Natural killer cell (primary cell): ENCODE results near the gene VWA8. TPM values are rescaled to one million over a fixed set of nuclear protein-coding genes. Genes with fewer than 3 reads are reported as not detected.

Experiments used
- ATAC-seq, 3 donors: fragments of 150-1000 bp in 2 of 3; fragments of 200-7000 bp in 1 of 3; cut with Tn5 transposase; 1 replicate in 1 of 3; 2 replicates in 2 of 3; pipeline ENCODE4 v1.10.0; 2021; ENCODE audit warnings: mild to moderate bottlenecking in 2 of 3, moderate library complexity in 2 of 3
- DNase-seq, 2 donors: peaks; one replicate each; pipeline versions ENCODE4 v3.0.0 to v3.0.0-alpha.2; 2013 to 2021; ENCODE audit warnings: mixed read lengths in 1 of 2
- H3K27ac ChIP-seq: one replicate; pipeline ENCODE4 v1.5.1; 2013; ENCODE audit warnings: mild to moderate bottlenecking, low read length
- H3K27me3 ChIP-seq: one replicate; pipeline ENCODE4 v1.6.1; 2013; ENCODE audit warnings: low read length; ENCODE audit not compliant: control insufficient read depth, insufficient read depth
- H3K36me3 ChIP-seq: one replicate; pipeline ENCODE4 v1.6.1; 2013; ENCODE audit warnings: low read length; ENCODE audit not compliant: control insufficient read depth, insufficient read depth
- H3K4me1 ChIP-seq: one replicate; pipeline ENCODE4 v1.6.1; 2013; ENCODE audit warnings: low read length; ENCODE audit not compliant: control insufficient read depth, insufficient read depth
- H3K4me3 ChIP-seq: one replicate; pipeline ENCODE4 v1.5.1; 2013; ENCODE audit warnings: low read length
- H3K9me3 ChIP-seq: one replicate; pipeline ENCODE4 v1.6.1; 2013; ENCODE audit warnings: low read length; ENCODE audit not compliant: control insufficient read depth, insufficient read depth
- H3K27ac Mint-ChIP-seq, 2 donors: one replicate each; pipeline ENCODE4 v1.8.0; 2022; ENCODE audit warnings: mild to moderate bottlenecking in 2 of 2, mixed read lengths in 2 of 2, moderate library complexity in 1 of 2
- H3K27me3 Mint-ChIP-seq, 2 donors: one replicate each; pipeline ENCODE4 v1.8.0; 2022; ENCODE audit warnings: low read depth in 2 of 2, mixed read lengths in 2 of 2
- H3K36me3 Mint-ChIP-seq: one replicate; pipeline ENCODE4 v1.8.0; 2022; ENCODE audit warnings: mixed read lengths
- H3K4me1 Mint-ChIP-seq, 2 donors: one replicate each; pipeline ENCODE4 v1.8.0; 2022; ENCODE audit warnings: mixed read lengths in 2 of 2
- H3K4me3 Mint-ChIP-seq: one replicate; pipeline ENCODE4 v1.8.0; 2022; ENCODE audit warnings: mild to moderate bottlenecking, moderate library complexity, mixed read lengths
- H3K9me3 Mint-ChIP-seq, 2 donors: one replicate each; pipeline ENCODE4 v1.8.0; 2022; ENCODE audit warnings: mixed read lengths in 2 of 2
- CTCF ChIP-seq: fragments of 200-600 bp; IDR thresholded peaks from one replicate; pipeline ENCODE4 v1.8.0; 2022; ENCODE audit warnings: antibody characterized with exemption
- WGBS: methylation state at CpG from one replicate; pipeline ENCODE4 v1.1.7; 2013; ENCODE audit warnings: missing lambda C conversion rate; ENCODE audit not compliant: insufficient coverage; 5-methylcytosine and 5-hydroxymethylcytosine counted together
- intact Hi-C: fragments of 100-400 bp; cut with micrococcal nuclease; formaldehyde crosslinking; loops from one replicate; pipeline ENCODE4 v1.14.2; 2022
- total RNA-seq, 4 donors: library from RNA; stranded (reverse); fragments of 120-200 nt in 1 of 4; gene quantifications; one replicate each; pipeline versions ENCODE4 v1.2.3 to v1.2.4, GENCODE V29; 2013 to 2022

Gene VWA8
- total RNA-seq, 3 donors from 2014 or later (not counting 1 experiment from before 2014, with no cell fraction given) = 21.9 to 27.5 (median 22.6) TPM

DNA sequence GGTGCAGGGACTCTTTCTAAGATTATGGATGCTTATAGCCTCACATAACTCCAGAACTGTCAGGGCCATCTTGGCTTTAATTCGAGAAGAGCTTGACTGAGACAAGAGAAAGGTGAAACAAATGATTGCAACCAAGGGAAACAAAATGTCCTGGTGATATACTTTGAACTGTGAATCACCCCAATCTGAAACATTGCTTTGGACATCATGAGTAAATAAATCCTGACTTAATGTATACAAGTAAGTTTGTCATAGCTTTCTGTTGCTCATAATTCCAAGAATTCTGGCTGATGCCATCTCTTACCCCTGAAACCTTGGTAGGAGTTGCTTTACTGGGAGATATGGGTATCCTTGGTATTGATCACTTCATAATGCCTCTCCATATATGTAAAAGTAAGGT lies 5.8 kb upstream of the VWA8 start:
- H3K27me3 ChIP-seq = no peaks in the 10 kb centered on the region
- H3K4me3 ChIP-seq = no peak overlapping the region
- intact Hi-C loops = no loop called here
- ATAC-seq = no peak
- no peaks in the 10 kb centered on the region for H3K36me3 Mint-ChIP-seq
- no peak overlapping the region for H3K4me3 Mint-ChIP-seq
- peaks cover 16% of the 10 kb centered on the region in 2 donors for H3K27me3 Mint-ChIP-seq
- no peak overlapping the region for H3K27ac ChIP-seq
- TF ChIP-seq CTCF = no peak
- no peak overlapping the region for H3K27ac Mint-ChIP-seq
- H3K4me1 Mint-ChIP-seq = peaks cover 0 to 3% of the 10 kb centered on the region in 2 donors
- H3K9me3 ChIP-seq = no peaks in the 10 kb centered on the region
- no peaks in the 10 kb centered on the region for H3K4me1 ChIP-seq
- H3K36me3 ChIP-seq = no peaks in the 10 kb centered on the region
- WGBS = 88% methylated on average over 1 of the region's 1 CpG
- H3K9me3 Mint-ChIP-seq = no peaks in the 10 kb centered on the region
- DNase-seq = no peak

DNA sequence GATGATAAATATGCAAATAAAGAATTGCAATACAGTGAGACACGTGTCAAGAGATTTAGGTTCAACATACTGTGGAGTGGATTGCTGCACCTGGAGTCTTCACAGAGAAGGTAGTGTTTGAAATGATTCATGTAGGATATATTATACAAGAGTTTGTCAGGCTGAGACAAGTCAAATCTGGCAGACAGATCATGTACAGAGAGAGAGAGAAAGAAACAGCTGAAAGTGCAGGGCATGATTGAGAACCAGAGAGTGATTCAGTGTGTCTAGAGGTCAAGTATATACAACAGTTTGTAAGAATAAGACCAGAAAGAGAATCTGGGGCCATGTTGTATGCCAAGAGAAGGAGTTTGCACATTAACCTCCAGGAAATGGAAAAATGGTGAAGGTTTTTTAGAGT lies 2.1 kb upstream of the VWA8 start:
- Mint-ChIP-seq H3K36me3 (no peaks in the 10 kb centered on the region), H3K9me3 (no peaks in the 10 kb centered on the region), H3K4me3 (no peak overlapping the region), H3K27me3 (peaks cover 16% of the 10 kb centered on the region in 2 donors), H3K4me1 (peaks cover 23 to 27% of the 10 kb centered on the region in 2 donors), H3K27ac (no peak overlapping the region)
- DNase-seq (no peak), ATAC-seq (no peak)
- no peaks in the 10 kb centered on the region for H3K27me3 ChIP-seq
- no peaks in the 10 kb centered on the region for H3K9me3 ChIP-seq
- peaks cover 10% of the 10 kb centered on the region for H3K4me1 ChIP-seq
- no peak overlapping the region for H3K27ac ChIP-seq
- H3K4me3 ChIP-seq = no peak overlapping the region
- WGBS = 94% methylated on average over 1 of the region's 1 CpG
- TF ChIP-seq CTCF = no peak
- H3K36me3 ChIP-seq = no peaks in the 10 kb centered on the region
- intact Hi-C loops = no loop called here

GRCh38 chr13:41961466-41961760 lies 504 bp upstream of the VWA8 start:
- ATAC-seq (no peak), DNase-seq (no peak)
- peak overlapping the region; percentile 87 for H3K4me3 Mint-ChIP-seq
- Histone ChIP-seq H3K4me3 (peak overlapping the region; percentile 86), H3K4me1 (peaks cover 10% of the 10 kb centered on the region), H3K27me3 (no peaks in the 10 kb centered on the region), H3K27ac (peak overlapping the region; percentile 80), H3K36me3 (no peaks in the 10 kb centered on the region), H3K9me3 (no peaks in the 10 kb centered on the region)
- H3K4me1 Mint-ChIP-seq = peaks cover 23 to 27% of the 10 kb centered on the region in 2 donors
- peaks cover 14 to 16% of the 10 kb centered on the region in 2 donors for H3K27me3 Mint-ChIP-seq
- no peak for TF ChIP-seq CTCF
- H3K27ac Mint-ChIP-seq = peak overlapping the region; percentile 75 to 82
- H3K9me3 Mint-ChIP-seq = no peaks in the 10 kb centered on the region
- intact Hi-C loops = no loop called here
- H3K36me3 Mint-ChIP-seq = no peaks in the 10 kb centered on the region
- WGBS = 62% methylated on average over 3 of the region's 6 CpGs

GRCh38 chr13:41960211-41960636 lies 685 bp downstream of the VWA8 start:
- Histone ChIP-seq H3K4me3 (peak overlapping the region; percentile 86), H3K4me1 (peaks cover 10% of the 10 kb centered on the region), H3K27me3 (no peaks in the 10 kb centered on the region), H3K27ac (no peak overlapping the region), H3K36me3 (no peaks in the 10 kb centered on the region), H3K9me3 (no peaks in the 10 kb centered on the region)
- DNase-seq = no peak
- WGBS = 36% methylated on average over 9 of the region's 9 CpGs
- Mint-ChIP-seq H3K27ac (peak overlapping the region; percentile 4 to 82), H3K4me3 (peak overlapping the region; percentile 87), H3K27me3 (peaks cover 13 to 16% of the 10 kb centered on the region in 2 donors), H3K36me3 (no peaks in the 10 kb centered on the region), H3K9me3 (no peaks in the 10 kb centered on the region), H3K4me1 (peaks cover 23 to 27% of the 10 kb centered on the region in 2 donors)
- TF ChIP-seq CTCF = no peak
- no peak for ATAC-seq
- intact Hi-C loops = no loop called here
